Fibroblast of peridontal ligament (primary cell): ENCODE data around the gene HRH2.
"Not testable (repeated sequence)": the region's sequence is repeated elsewhere in the genome, so short reads cannot be mapped to it uniquely, and the experiment has no call there.

Source experiments
- DNase-seq: peaks from one replicate; pipeline ENCODE4 v3.0.0-alpha.2; 2010; ENCODE audit errors: extremely low read depth

HRH2 gene

DNA sequence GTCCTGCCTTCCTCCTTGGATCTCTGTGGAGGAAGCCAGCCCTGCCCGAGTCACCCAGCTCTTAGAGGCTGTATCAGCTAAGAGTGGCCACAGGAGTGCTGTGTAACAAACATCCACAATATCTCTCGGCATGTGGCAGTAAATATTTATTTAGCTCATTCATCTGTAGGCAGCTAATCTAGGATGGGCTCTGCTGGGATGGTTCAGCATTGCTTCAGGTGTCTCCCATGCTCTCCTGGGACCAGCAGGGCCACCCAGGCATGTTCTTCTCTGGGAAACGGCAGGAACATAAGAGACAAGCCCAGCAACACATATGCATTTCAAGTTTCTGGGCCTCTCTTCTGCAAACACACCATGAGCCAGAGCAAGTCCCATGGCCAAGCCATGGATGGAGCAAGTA is 56.1 kb downstream of the HRH2 start:
- DNase-seq: no peak

DNA sequence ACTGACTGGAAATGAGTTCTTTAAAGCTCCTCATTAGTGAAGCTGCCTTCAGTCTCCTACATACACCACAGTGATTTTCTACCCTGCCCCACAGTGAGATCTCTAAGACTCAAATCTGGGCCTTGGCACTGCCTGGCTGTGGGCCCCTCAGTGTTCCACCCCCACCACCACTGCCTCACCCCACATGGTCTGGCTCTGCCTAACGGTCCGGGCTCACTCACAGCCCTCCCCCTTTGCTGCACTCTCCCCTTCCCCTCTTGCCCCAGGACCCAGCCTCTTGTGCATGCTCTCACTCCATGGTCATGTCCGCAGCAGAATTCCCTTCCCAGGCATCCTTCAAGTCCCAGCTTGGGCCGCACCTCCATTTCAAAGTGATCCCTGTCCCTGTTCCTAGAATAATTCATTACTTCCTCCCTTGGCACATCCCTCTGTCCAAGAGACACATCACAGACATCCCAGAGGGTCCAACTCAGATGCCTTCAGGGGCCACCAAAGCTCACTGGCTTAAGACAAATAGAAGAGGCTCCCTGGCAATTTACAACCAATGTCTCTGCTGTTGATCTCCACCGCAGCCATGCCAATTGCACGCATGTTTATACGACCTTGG is 56.7 kb downstream of the HRH2 start:
- DNase-seq: no peak

DNA sequence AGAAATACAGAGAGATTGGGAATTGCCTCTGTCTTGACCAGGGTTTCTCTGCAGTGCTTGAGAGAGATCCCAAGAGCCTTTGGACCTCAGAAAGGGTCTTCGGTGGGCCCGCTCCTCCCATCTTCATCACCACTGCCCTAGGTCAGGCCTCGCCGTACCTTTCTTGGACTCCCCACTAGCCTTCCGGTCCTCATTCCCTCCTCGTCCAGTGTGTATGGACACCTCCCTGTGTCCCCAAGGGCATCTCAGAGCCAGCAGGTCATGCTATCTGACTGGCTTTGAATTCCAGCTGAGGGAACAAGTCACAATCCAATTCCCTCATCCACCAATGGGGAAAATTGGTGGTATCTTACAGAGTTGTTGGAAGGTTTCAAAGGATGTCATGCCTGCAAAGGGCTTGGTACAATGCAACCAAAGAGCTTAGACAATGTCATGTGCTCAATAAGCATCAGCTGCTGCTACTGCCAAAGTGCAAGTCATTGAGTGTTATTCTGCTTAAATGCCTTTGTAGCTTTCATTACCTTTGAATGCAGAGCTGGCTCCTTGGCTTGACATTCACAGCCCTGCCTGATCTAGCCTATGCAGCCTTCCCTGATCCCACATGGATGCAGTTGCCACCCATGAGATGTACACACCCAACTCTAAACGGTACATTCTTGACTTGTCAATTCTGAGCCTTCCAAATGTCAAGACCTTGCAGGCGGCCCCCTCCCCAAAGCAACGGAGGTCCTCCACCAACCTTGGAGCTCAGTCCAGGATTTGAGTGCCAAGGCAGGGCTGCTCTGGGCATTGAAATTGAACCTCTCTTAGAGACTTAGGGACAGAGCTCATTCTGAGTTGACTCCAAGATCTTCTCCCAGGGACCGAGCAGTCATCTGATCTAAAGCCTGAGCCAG is 58.0 kb downstream of the HRH2 start:
- no peak for DNase-seq

DNA sequence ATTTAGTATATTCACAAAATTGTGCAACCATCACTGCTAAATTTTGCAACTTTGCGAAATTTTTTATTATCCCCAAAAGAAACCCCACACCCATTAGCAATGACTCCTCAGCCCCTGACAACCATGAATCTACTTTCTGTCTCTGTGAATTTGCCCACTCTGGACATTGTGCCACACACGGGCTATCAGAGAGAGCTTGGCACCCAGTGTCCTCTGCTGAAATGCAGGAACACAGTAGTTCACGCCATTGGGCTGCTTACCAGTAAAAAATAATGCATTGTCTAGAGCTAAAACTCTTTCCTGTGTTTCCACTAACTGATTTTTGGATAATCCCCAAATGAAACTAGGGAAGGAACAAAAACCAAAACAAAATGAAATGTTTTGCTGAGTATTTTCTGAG is 60.0 kb downstream of the HRH2 start:
- no peak for DNase-seq

DNA sequence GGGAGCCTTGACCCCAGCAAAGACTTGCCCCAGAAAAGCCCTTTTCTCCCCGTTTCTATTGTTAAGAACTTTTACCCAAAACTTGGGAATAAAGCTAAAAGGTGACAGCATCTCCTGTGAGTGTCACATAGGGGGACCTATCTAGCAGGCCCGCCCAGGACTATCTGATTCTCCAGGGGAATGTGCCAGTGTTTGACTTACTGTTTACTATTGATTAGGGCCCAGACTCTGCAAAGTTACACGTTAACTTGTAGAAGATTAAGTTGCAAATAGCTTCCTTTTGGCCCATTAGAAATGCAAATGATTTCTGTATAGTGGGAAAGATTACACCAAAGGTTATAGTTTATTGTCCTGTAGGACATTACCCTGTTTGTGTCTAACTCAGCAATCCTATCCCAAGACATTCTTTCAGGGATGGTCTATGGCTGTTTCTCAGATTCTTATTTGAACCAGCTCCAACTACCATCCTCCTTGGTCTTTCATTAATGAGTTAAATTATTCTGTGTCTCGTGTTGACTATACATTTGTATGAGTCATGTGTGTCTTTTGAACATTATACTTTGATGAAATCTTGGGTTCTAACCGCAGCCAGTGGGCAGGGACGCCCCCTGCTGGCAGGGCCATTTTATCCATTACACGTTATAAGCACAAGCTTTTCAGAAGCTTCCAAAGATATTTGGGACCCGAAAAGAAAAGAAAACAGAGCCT is 60.7 kb downstream of the HRH2 start:
- no peak for DNase-seq

DNA sequence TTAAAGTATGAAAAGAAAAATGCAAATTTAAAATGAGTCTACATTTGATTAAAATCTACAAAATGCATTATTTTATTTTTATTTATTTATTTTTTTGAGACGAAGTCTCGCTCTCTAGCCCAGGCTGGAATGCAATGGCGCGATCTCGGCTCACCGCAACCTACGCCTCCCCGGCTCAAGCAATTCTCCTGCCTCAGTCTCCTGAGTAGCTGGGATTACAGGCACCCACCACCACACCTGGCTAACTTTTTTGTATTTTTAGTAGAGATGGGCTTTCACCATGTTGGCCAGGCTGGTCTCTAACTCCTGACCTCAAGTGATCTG is 61.2 kb downstream of the HRH2 start:
- not testable (repeated sequence) for DNase-seq

DNA sequence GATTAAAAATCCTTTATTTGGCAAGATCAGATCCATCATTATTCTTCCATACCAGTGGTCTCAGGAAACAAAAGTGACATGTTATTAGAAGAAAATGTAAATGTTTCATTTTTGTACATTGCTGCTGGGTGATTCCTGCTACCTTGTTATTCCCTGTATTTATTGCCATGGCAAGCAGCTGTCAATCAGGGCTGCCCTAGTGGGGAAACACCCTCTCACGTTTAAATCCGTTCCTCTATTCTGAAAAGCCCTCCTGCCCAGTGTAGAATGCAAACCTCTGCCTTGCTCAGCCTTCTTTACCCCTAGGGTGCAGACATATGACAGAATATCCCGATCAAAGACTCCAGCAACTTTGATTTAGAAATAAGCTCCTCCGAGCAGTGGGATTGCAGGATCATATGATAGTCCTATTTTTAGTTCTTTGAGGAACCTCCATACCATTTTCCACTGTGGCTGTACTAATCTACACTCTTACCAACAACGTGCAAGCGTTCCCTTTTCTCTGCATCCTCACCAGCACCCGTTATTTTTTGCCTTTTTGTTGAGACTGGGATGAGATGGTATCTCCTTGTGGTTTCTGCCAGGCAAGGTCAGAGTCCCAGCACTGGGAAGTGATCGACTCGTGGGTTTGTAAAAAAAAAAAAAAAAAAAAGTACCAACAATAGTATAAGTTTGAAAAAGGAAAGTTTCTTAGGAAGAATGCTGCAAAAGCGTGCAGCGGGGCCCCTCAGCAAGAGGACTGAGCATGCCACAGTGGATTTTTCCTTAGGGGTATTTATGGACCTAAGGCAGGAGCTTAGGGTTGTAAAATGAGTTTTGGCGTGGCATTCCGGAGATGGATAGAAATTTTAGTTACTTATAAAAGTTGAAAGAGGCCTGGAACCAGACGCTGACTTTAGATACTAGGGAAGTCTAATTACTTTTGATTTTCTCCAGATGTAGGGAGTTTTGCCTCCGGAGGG is 66.7 kb downstream of the HRH2 start:
- no peak for DNase-seq

DNA sequence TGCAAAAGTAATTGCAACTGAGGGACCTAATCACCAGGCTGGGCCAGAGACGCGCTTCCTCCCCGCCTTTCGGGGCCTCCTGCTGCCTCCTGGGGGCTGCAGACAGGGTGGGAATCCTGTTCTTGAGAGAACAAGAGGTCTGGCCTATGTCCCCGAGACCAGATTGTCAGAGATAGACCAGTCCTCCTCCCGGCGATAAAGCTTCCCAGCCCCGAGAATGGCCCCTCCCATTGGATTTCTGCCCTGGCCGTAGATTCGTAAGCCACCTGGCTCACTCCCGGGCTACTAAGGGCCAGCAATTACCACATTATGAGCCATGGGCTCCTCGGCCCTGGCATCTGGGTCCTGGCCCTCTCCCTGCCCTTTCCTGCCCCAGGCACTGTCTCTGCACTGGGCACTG is 70.4 kb downstream of the HRH2 start:
- no peak for DNase-seq

DNA sequence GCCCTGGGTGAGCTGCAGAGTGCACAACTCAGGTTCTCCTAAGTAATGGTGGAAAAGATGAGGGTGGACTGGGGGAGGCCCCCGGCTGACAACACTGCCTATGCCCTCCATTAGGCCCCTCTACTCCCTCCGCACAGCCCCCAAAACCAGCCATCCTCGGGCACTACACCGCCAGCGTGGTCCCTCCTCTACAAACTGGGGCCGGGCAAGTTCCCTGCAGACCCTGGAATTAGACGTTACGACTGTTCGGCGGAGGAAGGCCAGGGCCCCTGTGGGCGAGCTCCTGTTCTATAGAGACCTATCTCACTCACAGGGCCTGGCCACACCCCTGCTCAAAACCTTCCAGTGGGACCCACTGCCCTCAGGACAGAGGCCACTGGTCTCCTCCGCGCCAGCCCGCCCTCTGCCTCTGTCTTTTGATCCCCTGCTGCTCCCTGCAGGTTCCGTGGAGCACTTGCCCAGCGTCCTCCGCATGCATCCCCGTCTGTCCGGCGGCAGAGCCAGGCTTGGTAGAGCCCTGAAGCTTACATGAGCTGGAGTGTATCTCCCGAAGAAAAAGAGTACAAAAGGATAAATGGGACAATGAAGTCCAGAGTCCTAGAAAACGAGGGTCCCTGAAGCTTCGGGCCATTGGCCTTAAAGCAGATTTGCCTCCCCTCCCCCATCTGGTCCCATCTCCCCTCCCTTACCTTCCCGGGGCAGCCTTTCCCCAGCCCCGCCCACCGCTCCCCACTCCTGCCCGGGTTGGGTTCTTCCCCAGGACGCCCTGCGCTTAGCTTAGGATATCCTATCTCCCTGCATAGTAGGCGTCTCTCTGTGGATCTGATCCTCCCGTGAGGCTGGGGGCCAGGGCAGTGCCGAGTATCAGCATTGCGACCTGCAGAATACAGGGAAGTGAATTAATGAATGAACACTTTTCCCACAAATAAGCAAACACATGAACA is 71.3 kb downstream of the HRH2 start:
- DNase-seq: no peak

DNA sequence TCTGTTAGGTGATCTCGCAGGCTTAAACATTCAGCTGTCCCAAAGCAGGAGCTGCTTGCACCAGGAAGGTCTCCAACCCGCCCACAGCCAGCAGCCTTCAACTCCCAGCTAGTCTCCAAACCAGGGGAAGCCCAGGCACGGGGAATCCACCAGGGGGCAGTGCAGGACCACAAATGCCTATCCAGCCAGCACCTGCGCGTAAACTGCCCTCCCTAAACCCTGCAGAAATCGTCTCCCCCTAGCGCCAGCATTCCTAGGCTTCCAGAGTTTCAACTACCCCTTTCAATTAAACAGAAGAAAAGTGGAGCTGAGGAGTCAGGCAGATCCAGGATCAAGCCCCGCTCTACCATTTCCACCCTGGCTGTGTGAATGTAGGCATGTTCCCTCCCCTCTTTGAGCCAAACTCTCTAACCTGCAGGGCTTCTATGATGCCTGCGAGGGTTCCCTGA is 72.0 kb downstream of the HRH2 start:
- peak; percentile 86 for DNase-seq

DNA sequence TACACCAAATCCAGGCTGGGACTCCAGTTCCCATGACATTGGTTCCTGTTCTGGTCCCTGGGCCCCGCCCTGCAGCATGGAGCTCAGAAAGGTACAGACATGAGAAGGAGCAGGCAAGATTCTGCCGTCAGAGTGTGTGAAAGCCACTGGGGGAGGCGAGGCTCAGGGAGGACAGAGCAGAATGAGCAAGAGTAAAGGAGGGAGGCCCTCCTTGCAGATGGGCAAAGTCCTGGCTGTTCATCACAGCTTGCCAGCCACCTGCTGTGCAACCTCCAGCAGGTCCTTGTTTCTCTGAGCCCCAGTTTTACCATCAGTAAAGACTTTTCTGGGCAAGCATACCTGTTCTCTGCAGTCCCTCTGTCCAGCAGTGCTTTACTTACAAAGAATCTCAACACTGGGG is 73.3 kb downstream of the HRH2 start:
- DNase-seq: no peak

DNA sequence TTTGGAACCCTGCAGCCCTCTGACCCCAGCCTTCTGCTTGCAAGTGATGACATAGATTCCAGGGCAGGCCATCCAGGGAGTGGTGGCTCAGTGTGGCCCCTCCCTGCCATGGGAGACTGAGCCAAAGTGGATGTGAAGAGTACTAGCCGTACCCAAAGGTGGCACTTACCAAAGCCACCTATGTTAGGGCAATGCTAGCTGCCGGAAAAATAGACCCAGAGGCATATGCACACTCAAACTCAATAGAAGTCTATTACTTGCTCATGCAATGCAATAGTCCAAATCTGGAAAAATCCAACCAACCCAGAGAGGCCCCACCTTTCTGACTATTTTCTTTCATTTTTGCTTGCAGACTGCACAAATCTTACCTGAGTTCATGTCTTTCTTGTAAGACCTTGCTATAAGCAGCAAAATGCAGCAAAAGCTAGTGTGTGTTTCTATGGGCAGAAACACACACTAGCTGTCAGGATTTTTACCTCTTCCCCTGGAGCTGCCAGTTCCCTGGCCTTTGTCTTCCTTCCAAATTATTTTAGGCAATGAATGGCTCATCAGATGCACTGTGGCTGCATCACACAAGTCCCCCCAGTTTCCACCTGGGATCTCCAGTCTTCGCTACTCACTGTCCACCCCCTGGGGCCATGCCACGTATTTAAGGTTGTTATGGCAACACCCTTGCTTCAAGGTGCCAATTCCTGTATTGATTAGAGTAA is 74.0 kb downstream of the HRH2 start:
- no peak for DNase-seq

DNA sequence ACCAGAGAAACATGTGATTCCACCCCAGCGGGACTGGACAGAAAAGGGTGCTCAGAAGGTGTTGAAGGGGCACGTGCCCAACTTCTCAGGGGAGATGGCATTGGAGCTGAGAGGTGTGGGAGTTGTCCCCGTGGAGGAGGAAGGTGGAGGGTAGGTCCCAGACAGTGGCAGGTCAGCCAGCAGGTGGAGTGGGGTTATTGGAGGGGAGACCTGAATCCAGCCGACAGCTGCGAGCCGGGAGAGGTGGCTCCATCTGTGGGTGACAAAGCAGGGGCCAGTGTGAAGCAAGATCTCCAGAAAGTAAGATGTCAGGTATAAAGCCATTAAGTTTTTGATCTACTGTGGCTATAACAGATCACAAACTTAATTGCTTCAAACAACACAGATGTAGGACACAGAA is 75.1 kb downstream of the HRH2 start:
- DNase-seq: no peak

DNA sequence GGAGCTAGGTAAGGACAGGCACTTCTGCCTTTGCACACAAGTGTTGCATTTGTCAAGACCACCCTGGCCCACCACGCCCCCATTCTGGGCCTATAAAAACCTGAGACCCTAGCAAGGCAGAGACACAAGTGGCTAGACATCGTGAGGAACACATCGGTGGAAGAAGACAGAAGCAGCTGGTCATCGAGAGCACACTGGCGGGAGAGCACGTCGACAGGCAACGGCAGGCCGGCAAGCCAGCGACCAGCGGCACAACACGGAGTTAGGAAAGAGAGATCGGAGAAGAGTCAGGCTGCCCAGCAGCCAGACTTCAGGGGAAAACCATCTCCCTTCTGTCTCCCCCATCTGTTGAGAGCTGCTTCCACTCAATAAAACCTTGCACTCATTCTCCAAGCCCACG is 76.1 kb downstream of the HRH2 start:
- DNase-seq: no peak

DNA sequence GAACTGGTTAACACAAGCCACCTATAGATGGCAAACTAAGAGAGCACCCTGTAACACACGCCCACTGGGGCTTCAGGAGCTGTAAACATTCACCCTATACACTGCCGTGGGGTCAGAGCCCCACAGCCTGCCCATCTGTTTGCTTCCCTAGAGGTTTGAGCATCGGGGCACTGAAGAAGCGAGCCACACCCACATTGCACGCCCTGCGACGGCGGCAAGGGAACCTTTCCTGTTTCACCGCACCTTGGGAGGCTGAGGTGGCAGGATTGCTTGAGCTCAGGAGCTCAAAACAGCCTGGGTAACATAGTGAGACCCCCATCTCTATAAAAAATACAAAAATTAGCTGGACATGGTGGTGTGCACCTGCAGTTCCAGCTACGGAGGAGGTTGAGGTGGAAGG is 76.6 kb downstream of the HRH2 start:
- DNase-seq: no peak

DNA sequence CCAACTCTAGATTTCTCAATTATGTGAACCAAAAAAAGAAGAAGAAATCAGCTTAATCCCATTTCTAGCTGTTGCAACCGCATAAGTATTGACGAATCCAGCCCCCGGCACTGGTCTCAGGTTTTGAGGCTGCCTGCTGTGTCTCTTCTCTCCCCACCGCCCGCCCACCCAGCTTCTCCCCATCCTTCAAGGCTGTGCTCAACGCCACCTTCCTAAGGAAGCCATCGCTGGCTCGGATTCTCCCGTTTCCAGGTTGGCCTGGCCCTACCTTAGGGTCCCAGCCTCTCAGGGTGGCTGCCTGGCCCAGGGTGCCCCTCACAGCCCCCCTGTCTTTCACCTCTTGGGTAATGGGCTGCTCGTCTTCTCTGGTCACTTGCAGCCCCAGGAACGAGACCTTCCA is 77.8 kb downstream of the HRH2 start:
- no peak for DNase-seq

DNA sequence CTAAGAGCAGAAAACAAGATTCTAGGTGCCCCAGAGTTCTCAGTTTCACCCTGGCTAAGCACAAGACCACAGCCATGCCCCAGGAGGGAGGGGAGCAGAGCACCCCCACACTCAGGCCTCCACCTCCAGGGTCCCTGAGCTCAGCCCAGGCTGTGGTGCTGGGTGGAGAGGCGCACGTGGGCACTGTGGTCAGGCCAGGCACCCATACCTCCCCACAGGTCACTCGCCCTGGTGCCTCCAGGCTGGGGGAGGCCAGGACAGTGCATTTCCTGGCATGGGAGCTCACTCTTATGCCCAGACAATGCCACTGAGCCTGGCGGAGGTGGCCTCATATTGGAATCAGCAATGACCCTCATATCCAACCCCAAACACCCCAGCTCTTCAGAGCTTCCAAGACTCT is 78.8 kb downstream of the HRH2 start:
- DNase-seq: no peak

DNA sequence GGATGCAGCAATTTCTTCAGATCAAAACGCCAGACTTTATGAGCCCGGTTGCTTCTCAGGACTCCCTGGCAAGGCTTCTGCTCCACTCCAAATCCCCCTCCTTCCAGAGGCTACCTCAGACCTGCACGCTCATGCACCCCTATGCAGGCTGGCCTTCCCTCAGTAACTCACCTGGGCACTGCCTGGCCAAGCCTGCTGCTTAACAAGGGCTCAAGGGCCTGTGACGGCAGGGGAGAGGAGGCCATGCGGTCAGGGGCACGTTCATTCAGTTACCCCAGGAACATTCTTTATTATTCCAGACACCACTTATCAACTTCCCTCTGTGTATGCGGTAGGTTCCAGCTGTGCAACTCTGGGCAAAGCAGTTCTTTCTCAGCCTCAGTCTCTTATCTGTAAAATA is 79.6 kb downstream of the HRH2 start:
- DNase-seq: no peak

DNA sequence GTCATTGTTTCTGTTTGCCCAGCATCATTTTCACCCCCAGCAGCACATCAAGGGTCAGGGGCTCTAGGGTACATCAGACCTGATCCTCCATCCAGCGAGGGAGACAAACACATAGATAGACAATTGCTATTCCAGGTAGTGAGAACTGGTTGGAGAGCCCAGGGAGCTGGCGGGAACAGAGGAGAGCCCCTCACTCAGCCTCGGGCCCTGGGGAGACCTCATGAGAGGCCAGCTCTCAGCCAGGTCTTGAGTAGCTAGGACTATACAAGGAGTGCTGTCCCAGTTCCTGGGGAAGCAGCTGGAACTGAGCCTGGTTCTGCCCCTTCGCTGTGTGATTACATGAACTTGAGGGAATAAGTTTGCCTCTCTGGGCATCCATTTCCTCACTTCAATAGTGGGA is 80.3 kb downstream of the HRH2 start:
- DNase-seq: no peak

DNA sequence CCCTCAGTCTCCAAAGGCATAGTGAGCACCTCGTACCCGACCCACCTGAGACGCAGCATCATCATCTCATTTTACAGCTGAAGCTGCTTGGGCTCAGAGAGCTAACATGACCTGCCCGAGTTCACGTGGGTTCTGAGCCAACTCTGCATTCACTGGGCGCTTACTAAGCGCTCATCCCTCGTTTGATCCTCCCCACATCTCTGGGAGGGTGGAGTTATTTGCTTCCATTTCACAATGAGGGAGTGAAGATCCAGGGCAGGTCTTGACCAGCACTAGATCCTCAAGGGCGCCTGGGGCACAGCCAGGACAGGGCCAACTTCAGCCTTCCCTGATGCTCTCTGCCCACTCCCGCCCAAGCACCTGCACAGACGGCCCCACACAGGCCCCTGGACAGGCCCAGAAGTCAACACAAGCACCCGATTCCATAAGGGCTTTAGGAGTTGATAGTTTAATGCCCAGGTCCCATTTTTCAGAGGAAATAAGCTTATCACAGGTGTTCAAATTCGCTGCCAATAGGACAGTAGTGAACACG is 80.8 kb downstream of the HRH2 start:
- DNase-seq: no peak
